ENCODE measurements around the gene KCTD3.

The KCTD3 gene

DNA sequence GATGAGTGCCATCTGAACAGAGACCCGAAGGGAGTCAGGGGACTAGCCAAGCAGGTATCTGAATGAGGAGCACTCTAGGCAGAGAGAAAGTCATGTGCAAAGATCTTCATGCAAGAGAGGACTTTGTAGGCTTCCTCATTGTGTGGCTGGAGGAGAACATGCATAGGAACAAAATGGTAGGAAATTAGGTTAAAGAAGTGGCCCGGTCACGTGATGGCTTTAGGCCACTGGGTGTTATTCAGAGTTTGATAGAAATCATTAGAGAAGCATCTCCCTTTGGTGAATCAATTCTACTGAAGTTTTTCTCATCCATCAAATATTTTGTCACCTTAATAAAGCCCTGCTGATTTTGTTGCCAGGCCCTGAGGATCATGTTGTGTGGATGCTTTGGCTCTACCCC is 45.8 kb upstream of the KCTD3 start:
- Histone ChIP-seq H3K9me3 (ENCODE audit: control insufficient read depth, insufficient read depth, low read depth, low read length) (no peaks in the 10 kb centered on the region), H3K4me1 (ENCODE audit: control insufficient read depth, insufficient read depth, low read length) (no peaks in the 10 kb centered on the region), H3K36me3 (ENCODE audit: control insufficient read depth in 2 of 2, insufficient read depth in 1 of 2, low read length in 2 of 2) (no peaks in the 10 kb centered on the region), H3K27ac (ENCODE audit: extremely low read depth, low read depth, low read length) (no peak overlapping the region), H3K4me3 (ENCODE audit: low read depth, low read length) (no peak overlapping the region)
- CTCF ChIA-PET, result interaction anchor here (0.7 kb wide), 1 partner anchor 1377 kb away, joined by 4 read pairs; no protein-coding TSS in a partner anchor
- POLR2A ChIA-PET, result no interaction called here
- TF ChIP-seq, protein P1, sequence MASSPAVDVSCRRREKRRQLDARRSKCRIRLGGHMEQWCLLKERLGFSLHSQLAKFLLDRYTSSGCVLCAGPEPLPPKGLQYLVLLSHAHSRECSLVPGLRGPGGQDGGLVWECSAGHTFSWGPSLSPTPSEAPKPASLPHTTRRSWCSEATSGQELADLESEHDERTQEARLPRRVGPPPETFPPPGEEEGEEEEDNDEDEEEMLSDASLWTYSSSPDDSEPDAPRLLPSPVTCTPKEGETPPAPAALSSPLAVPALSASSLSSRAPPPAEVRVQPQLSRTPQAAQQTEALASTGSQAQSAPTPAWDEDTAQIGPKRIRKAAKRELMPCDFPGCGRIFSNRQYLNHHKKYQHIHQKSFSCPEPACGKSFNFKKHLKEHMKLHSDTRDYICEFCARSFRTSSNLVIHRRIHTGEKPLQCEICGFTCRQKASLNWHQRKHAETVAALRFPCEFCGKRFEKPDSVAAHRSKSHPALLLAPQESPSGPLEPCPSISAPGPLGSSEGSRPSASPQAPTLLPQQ (tag by site-specific recombination; IDR thresholded peaks at IDR 0.05), result no peak
- no peak for TF ChIP-seq HOXA7 (CRISPR knock-in tag; IDR thresholded peaks at IDR 0.05; ENCODE audit: borderline replicate concordance)
- TF ChIP-seq ZNF48 (tag by site-specific recombination; IDR thresholded peaks at IDR 0.05), result no peak
- no peak for TF ChIP-seq ZBTB8A (tag by site-specific recombination; IDR thresholded peaks at IDR 0.05)
- no peak for TF ChIP-seq ZNF548 (tag by site-specific recombination; IDR thresholded peaks at IDR 0.05)
- TF ChIP-seq ZNF10 (tag by site-specific recombination; IDR thresholded peaks at IDR 0.05), result no peak
- no peak for TF ChIP-seq ZNF555 (tag by site-specific recombination; conservative IDR thresholded peaks at IDR 0.05)
- TF ChIP-seq IKZF3 (tag by site-specific recombination; IDR thresholded peaks at IDR 0.05), result no peak

DNA sequence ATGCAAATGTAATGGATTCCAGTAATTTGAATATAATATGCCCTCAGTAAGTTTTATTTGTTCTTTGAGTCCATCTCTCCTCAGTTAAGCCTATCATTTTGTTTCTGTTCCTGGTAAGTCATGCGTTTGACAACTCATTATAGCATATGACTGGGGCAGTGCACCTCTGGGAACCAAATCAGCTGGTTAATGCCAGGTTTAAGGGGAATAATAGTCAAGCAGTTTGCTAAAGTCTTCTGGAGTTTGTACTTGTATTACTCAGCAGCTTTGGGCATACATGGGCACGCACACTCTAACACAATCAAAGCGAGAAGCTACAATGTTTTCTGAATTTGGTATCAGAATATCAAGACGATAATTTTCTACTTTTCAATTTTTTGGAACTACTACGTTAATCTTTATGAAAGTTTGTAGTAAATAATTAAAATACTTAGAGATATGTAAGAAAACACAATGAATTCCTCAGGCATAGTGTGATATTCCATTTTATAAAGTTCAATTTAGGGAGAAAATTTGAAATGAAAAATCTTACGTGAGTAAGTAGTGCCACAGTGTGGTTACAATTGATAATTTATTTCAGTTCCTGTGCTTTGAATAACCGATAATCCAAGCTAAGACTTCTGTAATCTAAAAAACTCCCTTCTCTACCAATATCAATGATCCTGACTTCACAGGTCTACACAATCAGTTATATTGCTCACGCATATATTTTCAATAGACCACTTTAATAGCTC is 43.8 kb upstream of the KCTD3 start:
- POLR2A ChIA-PET, result no interaction called here
- Histone ChIP-seq H3K4me3 (ENCODE audit: low read depth, low read length) (no peak overlapping the region), H3K9me3 (ENCODE audit: control insufficient read depth, insufficient read depth, low read depth, low read length) (no peaks in the 10 kb centered on the region), H3K27ac (ENCODE audit: extremely low read depth, low read depth, low read length) (no peak overlapping the region), H3K4me1 (ENCODE audit: control insufficient read depth, insufficient read depth, low read length) (no peaks in the 10 kb centered on the region), H3K36me3 (ENCODE audit: control insufficient read depth in 2 of 2, insufficient read depth in 1 of 2, low read length in 2 of 2) (no peaks in the 10 kb centered on the region)
- TF ChIP-seq ZNF426 (tag by site-specific recombination; IDR thresholded peaks at IDR 0.05), result no peak
- TF ChIP-seq ZNF174 (tag by site-specific recombination; IDR thresholded peaks at IDR 0.05), result no peak
- TF ChIP-seq ZNF394 (tag by site-specific recombination; IDR thresholded peaks at IDR 0.05; ENCODE audit: borderline replicate concordance), result no peak
- TF ChIP-seq ZNF843 (tag by site-specific recombination; IDR thresholded peaks at IDR 0.05), result no peak
- TF ChIP-seq ZNF335 (tag by site-specific recombination; conservative IDR thresholded peaks at IDR 0.05), result no peak
- peak; percentile 19; the same call in 1 of the 2 replicates for TF ChIP-seq ZNF654 (tag by site-specific recombination; IDR thresholded peaks at IDR 0.05; ENCODE audit: low read depth)
- CTCF ChIA-PET, result interaction anchor here (0.5 to 1.3 kb wide), 6 partner anchors 14 to 1191 kb away, joined by 3 to 4 read pairs (median 3); no protein-coding TSS in a partner anchor

DNA sequence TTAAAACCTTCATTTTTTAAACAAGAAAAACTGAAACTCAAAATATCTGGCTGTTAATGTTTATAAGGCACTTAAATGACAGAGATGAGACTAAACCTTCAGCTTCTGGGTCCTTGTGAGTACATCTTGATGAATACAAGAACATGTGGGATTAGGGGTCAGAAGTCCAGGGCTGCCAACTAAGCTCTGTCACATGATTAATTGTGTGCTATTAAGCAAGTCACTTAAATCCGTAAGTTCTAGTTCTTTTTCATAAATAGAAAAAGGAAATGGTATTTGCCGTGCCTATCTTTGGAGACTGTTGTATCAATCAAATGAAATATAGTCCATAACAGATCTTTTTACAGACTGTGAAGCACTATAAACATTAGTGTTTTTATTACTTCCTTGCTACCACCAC is 43.2 kb upstream of the KCTD3 start:
- POLR2A ChIA-PET, result no interaction called here
- no peak overlapping the region for H3K27ac ChIP-seq (ENCODE audit: extremely low read depth, low read depth, low read length)
- H3K36me3 ChIP-seq (ENCODE audit: control insufficient read depth in 2 of 2, insufficient read depth in 1 of 2, low read length in 2 of 2), result no peaks in the 10 kb centered on the region
- H3K9me3 ChIP-seq (ENCODE audit: control insufficient read depth, insufficient read depth, low read depth, low read length), result no peaks in the 10 kb centered on the region
- CTCF ChIA-PET, result interaction anchor here (0.5 to 1.3 kb wide), 5 partner anchors 15 to 1192 kb away, joined by 3 to 4 read pairs (median 3); no protein-coding TSS in a partner anchor
- no peak overlapping the region for H3K4me3 ChIP-seq (ENCODE audit: low read depth, low read length)
- H3K4me1 ChIP-seq (ENCODE audit: control insufficient read depth, insufficient read depth, low read length), result no peaks in the 10 kb centered on the region
- TF ChIP-seq ZNF776 (tag by site-specific recombination; IDR thresholded peaks at IDR 0.05; ENCODE audit: borderline replicate concordance) (no peak), TCF7L2 (IDR thresholded peaks at IDR 0.05; ENCODE audit: borderline replicate concordance, low read depth, low read length) (no peak), ZNF529 (tag by site-specific recombination; IDR thresholded peaks at IDR 0.05; ENCODE audit: insufficient replicate concordance) (no peak), ZNF211 (tag by site-specific recombination; IDR thresholded peaks at IDR 0.05; ENCODE audit: low read depth) (no peak), ZIC2 (tag by site-specific recombination; IDR thresholded peaks at IDR 0.05) (no peak), GLI4 (tag by site-specific recombination; IDR thresholded peaks at IDR 0.05) (no peak), ZNF558 (tag by site-specific recombination; IDR thresholded peaks at IDR 0.05) (no peak), ZSCAN23 (tag by site-specific recombination; IDR thresholded peaks at IDR 0.05) (no peak)
- TF ChIP-seq, protein P2, sequence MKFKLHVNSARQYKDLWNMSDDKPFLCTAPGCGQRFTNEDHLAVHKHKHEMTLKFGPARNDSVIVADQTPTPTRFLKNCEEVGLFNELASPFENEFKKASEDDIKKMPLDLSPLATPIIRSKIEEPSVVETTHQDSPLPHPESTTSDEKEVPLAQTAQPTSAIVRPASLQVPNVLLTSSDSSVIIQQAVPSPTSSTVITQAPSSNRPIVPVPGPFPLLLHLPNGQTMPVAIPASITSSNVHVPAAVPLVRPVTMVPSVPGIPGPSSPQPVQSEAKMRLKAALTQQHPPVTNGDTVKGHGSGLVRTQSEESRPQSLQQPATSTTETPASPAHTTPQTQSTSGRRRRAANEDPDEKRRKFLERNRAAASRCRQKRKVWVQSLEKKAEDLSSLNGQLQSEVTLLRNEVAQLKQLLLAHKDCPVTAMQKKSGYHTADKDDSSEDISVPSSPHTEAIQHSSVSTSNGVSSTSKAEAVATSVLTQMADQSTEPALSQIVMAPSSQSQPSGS (tag by site-specific recombination; IDR thresholded peaks at IDR 0.05; ENCODE audit: low read depth), result no peak
- TF ChIP-seq, protein P3, sequence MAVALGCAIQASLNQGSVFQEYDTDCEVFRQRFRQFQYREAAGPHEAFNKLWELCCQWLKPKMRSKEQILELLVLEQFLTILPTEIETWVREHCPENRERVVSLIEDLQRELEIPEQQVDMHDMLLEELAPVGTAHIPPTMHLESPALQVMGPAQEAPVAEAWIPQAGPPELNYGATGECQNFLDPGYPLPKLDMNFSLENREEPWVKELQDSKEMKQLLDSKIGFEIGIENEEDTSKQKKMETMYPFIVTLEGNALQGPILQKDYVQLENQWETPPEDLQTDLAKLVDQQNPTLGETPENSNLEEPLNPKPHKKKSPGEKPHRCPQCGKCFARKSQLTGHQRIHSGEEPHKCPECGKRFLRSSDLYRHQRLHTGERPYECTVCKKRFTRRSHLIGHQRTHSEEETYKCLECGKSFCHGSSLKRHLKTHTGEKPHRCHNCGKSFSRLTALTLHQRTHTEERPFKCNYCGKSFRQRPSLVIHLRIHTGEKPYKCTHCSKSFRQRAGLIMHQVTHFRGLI (tag by site-specific recombination; IDR thresholded peaks at IDR 0.05), result no peak
- TF ChIP-seq, protein P4, sequence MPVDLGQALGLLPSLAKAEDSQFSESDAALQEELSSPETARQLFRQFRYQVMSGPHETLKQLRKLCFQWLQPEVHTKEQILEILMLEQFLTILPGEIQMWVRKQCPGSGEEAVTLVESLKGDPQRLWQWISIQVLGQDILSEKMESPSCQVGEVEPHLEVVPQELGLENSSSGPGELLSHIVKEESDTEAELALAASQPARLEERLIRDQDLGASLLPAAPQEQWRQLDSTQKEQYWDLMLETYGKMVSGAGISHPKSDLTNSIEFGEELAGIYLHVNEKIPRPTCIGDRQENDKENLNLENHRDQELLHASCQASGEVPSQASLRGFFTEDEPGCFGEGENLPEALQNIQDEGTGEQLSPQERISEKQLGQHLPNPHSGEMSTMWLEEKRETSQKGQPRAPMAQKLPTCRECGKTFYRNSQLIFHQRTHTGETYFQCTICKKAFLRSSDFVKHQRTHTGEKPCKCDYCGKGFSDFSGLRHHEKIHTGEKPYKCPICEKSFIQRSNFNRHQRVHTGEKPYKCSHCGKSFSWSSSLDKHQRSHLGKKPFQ (tag by site-specific recombination; IDR thresholded peaks at IDR 0.05), result no peak
